ENCODE results near the gene TNS1.

DNA sequence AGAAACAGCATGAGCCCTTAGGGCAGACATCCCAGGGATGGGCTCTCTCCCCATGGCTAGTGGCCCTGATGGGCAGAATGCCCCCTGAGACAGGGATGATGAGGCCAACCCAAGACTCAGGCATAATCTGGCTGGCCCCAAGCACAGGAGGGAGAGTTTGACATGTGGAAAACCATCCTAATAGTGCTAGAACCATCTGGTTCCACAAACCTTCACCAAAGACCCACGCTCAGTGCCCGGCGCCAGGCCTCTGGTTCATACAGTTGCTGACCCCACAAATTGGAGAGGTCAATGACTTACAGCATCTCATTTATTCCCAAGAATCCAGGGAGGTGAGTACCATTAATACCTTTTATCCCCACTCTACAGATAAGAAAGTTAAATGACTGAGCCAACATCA, 95.5 kb downstream of the TNS1 start:
- TF ChIP-seq CTCF (IDR thresholded peaks at IDR 0.05) (no peak), POLR2A (IDR thresholded peaks at IDR 0.05) (no peak)
